HG02885 (cell line): ENCODE results near the gene GAL3ST2.

Experiments used
- ATAC-seq: cut with Tn5 transposase; IDR thresholded peaks from one replicate; pipeline ENCODE4 v1.9.1; 2021; ENCODE audit warnings: mild to moderate bottlenecking; ENCODE audit not compliant: unreplicated experiment, poor library complexity

Gene GAL3ST2

DNA sequence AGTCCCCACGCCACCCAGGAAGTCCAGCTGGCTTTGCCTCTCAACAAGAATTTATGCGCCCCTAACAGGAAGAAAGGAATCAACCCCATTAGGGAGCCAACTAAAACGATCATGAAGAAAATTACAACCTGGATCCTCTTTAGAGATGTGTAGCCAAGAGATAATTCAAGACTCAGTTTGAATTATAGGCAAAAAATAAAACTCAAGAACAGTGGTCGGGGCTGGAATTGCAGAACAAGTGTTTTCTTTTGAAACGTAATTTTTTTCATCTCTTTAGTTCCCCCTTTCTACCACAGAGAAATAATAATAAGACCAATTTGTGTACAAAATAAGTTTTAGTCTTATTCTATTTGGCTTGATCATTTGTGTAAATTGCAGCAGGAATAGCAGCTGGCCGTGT, 59.7 kb downstream of the GAL3ST2 start:
- no peak for ATAC-seq

DNA sequence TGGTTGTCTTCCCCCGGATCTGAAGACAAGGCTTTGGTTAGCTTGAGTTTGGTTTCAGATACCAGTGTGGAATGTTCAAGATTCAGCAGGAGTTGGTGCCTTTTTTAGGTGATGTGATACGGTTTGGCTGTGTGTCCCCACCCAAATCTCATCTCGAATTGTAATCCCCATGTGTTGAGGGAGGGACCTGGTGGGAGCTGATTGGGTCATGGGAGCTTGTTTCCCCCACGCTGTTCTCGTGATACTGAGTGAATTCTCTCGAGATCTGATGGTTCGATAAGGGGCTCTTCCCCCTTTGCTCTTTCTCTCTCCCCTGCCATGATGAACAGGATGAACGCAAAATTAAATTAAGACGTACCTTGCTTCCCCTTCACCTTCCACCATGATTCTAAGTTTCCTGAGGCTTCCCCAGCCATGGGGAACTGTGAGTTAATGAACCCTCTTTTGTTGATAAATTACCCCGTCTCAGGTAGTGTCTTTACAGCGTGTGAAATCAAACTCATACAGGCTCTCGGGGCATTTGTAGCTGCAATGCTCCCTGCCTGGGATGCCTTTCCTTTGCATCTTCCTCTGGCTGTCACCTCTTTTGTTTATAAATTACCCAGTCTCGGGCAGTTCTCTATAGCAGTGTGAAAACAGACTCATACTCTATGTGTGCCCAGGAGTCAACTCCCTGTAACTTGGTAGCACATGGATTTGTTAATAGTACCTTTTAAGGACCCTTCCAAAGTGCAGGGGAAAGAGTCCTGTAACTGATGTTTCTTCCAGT, 60.8 kb downstream of the GAL3ST2 start:
- ATAC-seq: no peak

DNA sequence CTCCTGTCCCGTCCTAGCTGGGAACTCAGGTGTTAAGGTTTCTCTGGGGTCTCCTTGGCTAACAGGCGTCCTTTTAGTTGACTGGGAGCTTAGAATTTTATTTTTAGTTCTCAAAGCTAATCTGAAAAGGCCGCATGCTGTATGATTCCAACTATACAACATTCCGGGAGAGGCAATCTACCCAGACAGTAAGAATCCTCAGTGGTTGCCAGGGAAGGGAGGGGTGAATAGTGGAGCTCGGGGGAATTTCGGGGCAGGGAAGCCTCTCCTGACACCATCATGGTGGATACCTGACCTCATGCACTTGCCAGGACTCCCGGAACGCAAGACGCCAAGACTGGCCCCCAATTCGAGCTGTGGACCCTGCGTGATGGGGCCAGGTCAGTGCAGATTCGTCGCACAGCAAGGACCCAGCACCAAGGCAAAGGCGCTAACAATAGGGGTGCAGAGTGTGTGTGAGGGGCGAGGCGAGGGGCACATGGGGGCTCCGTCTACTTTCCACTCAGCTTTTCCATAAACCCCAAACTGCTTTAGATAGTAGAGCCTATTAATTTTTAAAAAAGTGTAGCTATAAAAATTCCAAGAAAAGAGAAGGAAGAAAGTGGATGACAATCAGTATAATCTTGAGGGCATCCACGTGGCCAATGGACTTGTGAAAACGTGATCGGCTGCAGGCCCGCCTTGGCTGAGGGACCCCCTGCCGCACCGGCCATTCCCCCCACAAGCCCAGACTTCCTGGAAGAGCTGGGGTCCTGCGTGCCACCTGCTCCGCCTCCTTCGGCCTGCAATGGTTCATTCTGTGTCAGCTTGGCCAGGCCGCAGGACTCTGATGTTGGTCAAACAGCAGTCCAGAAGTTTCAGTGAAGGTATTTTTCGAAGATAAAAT, 64.8 kb downstream of the GAL3ST2 start:
- ATAC-seq: no peak

DNA sequence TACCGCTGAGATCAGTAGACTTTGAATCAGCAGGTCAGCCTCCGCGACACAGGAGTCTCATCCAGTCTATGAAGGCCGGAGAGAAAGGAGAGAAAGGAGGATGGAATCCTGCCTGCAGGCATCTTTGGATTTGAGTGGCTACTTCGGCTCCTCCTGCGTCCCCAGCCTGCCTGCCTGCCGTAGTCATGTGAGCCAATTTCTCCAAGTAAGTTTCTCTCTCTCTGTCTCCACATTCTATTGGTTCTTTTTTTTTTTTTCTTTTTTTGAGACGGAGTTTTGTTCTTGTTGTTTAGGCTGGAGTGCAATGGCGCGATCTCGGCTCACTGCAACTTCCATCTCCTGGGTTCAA, 65.4 kb downstream of the GAL3ST2 start:
- ATAC-seq: no peak

DNA sequence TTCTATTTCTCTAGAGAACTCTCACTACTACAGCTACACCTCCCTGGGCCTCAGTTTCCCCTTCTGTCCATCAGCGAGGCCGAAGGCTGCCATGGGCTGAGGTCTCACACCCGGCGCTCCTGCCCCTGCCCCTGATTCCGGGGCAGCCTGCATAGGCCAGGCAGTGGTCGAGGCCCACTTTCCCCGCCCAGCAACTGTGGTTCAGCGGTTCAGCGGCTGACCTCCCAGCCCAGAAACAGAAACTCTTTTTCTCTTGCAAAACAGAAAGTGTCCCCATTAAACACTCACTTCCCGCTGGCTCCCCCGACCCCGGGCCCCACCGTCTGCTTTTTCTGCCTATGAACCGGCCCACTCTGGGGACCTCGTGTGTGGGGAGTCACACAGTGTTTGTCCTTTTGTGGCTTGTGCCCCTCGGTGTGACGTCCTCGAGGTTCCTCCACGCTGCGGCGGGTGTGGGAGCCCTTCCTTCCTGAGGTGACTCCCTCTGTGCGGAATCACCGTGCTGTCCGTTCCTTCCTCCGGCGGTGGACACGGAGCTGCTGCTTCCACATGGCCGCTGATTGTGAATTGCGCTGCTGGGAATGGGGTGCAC, 66.1 kb downstream of the GAL3ST2 start:
- ATAC-seq: peak; percentile 39

DNA sequence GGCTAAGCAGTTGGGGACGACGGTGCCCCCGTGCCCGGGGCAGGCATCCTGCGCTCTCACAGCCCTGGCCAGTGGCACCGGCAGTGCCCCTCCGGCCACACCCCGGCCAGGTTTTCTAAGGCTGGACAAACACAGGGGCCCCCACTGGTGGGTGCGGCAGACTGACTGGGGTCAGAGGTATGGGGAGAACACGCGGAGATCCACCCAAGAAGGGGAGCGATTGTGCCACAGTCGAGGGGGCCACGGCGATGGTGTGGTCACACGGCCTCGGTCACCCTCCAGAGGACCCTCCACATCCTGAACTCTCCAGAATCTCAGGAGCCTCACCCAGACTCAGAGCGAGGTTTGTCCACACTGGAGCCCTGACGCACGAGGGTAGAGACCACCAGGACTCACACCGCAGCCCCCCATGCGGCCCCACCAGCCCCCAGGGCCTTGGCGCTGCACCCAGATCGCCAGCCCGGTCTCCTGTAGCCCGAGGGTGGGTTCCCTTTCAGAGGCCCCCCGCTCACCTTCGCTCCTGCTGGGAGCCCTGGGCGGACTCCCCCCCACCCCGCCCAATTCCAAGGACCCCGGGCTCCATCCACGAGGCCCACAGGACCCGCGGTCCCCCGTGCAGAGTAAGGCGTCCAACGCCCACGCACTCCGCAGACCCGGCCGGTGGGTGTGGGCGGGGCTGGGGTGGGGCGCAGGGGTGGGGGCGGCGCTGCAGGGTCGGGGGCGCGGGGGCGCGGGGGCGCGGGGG, 66.9 kb downstream of the GAL3ST2 start:
- no peak for ATAC-seq

DNA sequence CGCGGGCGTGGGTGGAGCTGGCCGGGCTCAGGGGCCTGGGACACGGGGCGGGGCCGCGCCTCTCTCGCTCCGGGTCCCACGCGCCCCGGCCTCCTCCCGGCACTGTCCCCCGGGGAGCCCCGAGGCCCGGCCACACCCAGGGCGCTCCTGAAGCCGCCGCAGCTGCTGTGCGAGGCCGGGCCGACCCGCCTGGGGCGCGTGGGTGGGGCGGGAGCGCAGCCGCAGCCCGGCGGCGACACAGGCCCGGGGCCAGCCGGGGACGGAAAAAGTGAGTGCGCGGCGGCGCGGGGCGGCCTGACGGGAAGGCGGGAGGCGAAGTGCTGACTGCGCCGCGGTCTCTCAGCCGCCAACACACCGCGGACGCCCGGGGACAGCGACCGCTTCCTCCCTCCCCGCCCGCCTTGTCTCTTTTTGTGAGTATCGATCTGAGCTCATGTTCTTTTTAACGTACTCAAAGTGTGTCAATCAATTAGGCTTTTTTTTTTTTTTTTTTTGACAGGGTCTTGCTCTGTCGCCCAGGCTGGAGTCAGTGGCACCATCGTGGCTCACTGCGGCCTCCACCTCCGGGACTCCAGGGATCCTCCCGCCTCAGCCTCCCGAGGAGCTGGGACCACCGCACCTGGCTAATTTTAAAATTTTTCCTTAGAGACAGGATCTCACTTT, 67.6 kb downstream of the GAL3ST2 start:
- ATAC-seq: peak; percentile 81

DNA sequence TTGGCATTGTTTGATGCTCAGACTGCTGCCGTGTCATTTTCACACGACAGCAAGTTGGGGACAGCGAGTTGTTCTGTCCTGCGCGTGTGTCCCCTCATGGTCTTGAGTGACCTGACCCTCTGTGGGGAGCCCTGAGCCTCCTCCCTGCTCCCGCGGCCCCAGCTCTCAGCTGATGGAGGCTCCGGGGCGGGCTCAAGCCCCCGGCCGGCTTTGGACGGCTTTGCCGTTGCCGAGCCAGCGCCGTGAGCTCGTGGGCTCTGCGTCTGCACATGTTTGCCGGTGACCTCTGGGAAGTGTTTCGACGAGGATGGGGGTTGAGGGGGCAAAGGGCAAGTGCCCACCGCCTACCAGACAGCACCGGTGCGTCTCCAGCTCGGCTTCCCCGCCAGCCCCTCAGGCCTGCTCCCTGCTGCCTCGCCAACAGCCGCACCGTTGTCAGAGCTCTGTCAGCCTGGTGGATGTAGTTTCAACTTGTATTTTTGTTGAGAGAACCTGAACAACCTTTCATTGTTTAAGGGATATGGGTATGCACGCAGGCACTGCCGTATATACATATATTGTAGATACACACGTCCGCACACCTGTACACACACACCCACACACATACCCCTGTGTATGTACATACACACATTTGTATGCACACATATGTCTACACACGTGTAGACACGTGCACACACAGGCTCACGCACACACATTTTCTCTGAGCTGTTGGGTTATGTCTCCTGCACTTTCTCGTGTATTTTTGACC, 68.4 kb downstream of the GAL3ST2 start:
- ATAC-seq: no peak

DNA sequence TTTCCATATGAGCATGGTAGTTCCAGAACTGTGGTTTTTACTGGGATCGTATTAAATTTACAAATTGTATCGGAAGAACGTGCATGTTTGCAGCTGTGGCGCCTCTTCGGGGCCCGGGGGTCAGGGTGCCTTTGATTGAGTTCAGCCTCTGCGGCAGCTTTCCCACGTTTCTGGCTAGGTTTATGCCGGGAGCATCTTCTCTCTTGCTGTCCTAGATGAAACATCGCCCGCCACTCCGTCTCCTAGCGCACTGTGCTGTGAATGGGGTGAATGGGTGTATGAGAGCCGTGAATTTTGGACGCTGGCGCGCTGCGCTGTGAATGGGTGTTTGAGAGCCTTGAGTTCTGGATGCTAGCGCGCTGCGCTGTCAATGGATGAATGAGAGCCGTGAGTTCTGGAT, 69.8 kb downstream of the GAL3ST2 start:
- ATAC-seq: no peak

DNA sequence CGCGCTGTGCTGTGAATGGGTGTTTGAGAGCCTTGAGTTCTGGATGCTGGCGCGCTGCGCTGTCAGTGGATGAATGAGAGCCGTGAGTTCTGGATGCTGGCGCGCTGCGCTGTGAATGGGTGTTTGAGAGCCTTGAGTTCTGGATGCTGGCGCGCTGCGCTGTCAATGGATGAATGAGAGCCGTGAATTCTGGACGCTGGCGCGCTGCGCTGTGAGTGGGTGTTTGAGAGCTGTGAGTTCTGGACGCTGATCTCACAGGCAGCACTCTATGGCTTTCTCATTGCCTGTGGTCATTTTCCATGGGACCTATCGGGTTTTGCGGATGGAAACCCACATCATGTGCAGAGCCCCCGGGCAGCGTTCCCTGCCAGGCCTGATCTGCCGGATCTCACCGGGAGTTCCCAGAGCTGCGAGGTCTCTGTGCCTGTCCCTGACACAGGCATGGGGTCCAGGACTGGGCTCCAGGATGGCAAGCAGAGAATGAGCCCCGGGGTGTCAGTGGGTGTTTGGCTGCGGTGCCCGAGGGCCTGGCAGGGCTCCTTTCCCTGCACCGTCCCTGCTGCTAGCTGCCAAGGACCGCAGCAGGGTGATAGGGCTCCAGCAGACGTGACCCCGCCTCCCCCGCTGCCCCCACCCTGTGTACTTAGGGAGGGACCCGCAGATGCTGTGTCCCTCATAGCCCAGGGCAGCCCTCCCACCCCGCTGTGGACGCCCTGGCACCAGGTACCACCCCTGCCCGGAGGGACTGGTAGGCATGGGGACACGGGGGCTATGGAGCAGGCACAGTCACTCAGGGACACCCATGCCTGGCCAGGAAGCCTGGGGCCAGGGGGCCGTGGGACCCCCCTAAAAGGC, 72.4 kb downstream of the GAL3ST2 start:
- ATAC-seq: no peak

DNA sequence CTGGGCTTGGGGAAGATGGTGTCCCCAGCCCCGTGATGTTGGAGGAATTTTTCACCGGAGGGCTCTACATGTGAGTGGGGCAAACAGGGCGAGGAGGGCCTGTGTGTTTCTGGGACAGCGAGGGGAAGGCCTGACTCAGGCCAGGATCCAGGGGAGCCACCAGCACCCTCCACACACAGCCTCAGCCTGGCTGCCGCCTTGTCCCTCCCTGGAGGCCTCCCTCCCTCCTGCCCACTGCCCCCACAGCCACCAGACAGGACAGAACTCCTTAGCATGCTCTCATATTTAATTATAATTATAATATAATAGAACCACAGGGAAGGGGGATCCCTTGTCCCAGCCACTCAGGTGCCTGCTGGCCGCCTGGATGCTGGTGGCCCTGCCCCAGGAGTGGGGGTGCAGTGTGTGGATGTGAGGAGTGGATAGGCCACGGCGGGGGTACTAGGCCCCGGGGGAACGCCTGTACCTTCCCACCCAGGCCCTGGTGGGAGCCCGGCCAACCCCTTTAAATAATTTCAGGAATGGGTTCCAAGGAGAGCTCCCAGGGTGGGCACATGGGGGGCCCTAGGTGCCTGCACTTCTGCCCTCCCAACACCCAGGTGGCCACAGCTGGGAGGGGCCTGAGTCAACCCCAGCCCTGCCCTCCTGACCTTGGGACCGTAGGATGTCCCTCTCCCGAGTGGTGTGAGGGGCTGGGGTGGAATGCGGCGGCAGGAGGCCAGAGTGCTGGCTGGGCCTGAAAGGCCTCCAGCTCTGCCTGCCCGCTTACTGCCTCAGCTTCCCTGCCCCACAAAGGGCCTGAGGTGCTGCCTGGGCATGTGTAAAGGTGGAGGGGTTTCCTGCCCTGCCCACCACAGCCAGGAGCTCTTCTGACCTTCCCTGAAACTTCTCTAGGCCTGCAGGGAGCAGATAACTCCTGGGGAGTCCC, 73.3 kb downstream of the GAL3ST2 start:
- ATAC-seq: no peak

DNA sequence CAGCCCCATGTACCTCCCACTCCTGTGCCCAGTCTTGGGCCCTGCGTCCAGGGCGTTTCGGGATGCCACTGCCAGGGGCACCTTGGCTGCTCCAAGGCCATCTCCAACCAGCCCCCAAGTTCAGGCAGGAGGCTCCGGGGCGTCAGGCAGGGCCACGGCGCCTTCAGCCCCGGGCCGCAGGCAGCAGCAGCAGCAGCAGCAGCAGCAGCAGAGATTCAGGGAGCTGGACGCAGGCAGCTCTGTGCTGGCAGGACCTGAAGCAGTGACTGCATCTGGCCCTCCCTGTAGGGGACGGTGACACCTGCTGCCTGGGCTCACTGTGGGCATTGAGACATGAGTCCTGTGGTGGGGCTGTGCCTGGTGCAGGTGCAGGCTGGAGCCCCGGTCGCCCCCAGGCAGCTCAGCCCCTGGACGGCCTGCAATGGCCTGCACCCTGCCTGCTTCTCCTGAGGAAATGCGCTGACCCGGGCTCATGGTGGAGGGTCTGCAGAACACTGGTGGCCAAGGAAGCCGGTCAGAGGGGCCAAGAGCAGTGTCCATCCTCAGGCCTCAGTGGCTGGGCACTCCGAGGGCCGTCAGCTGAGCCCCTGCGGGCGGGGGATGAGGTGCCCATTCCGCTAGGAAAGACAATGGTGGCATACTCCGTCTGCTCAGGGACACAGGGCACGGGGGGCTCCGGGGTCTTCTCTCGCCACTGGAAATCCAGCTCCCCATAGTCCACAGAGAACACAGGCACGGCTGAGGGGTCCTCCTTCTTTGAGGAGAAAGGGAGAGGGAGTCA, 74.1 kb downstream of the GAL3ST2 start:
- ATAC-seq: no peak

DNA sequence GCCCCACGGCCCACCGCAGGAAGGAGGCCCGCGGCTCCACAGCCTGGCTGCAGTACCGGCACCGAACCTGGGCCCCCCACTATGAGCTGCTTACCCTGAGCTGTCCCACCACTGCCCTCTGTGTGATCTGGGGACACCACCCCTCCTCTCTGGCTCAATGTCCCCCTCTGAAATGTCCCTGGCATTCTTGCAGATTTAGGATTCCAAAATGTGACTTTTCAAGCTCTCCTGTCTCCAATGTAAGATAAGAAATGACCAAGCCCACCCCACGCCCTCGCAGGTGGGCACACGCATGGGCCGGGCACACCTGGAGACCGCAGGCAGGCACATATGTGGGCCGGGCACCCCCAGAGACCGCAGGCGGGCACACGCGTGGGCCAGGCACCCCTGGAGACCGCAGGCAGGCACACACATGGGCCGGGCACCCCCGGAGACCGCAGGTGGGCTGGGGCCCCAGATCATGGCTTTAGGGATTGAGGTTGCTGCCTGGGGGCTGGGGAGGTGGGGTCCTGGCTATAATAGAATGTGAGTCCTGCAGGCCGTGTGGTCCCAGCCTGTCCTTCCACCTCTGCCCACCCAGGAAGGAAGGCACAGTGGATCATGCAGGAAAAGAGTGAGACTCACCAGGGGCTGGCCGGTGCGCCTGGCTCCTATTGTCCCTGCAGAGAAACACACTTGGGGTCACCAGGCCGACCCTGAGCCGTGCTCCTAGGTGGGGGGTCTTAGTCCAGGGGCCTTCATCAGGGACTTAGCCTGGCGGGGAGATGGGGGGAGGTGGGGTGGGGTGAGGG, 74.9 kb downstream of the GAL3ST2 start:
- ATAC-seq: no peak

DNA sequence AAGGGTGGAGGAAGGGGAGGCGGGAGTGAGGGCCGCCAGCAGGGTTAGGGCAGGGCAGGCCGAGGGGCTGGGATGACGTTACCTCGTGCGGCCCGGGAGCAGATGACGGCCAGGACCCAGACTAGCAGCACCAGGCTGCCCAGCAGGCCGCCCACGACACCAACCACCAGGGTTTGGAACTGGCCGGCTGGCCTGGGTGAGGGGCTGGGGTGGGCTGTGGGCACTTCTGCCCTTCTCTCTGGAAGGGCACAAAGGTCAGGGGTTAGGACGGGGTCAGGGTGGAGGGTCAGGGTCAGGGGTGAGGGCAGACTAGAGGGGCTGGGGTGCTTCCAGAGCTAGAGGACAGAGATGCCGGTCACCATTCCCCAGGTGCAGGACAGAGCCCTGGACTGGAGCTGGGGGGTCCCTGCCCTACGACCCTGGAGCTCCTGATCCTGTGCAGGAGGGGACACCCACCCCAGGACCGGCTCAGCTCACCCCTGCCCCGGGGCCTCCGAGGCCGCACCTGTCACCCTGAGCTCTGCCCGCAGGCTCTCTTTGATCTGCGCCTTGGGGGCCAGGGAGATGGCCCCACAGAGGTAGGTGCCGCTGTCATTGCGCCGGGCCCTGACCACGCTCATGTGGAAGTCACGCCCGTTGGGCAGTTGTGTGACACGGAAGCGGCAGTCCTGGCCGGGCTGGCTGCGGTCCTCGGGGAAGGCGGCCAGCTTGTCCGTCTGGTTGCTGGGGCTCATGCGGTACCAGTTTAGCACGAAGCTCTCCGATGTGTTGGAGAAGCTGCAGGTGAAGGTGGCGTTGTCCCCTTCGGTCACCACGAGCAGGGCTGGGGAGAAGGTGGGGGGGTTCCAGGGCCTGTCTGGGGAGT, 75.7 kb downstream of the GAL3ST2 start:
- ATAC-seq: no peak

DNA sequence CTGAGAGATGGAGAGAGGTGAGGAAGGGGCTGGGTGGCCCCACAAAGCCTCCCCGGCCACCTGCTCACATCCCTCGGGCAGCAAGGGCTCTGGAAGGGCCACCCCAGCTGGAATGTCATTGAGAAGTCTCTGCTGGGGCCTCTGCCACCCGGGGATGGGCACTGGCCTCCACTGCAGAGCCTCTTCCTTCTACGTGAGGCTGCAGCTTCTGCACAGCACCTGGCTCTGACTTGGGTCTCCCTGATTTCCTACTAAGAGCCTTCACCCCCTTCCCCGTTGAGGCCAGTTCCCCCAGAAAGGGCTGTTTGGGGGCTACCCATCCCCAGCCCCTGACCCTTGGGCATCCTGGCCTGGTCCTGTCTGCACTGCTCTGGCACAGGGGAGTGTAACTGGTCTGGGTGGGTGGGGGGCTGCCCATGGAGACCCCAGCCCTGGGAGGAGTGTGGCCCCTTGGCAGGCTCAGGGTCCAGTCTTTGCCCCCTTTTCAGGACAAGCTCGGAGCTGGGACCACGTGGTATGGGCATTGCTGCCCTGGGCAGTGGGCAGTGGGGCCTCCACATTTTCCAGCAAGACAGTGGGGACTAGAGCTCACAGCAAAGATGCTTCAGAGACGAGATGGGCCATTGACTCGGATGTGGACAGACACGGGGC, 76.5 kb downstream of the GAL3ST2 start:
- ATAC-seq: no peak
